ENCODE measurements around the gene OR52L1. TPM values are rescaled to one million over a fixed set of nuclear protein-coding genes. Genes with fewer than 3 reads are reported as not detected.
"Not testable (repeated sequence)": the region's sequence is repeated elsewhere in the genome, so short reads cannot be mapped to it uniquely, and the experiment has no call there.

Gene OR52L1
- not detected for total RNA-seq

- DNase-seq, result no peak
These were observed at the start of gene OR52L1 for GRCh38 chr11:5986885-5987284. OR52L1 (minus strand) TSS chr11:5986985; CDS start chr11:5986930, 55 bp downstream.

- DNase-seq, result no peak
These were observed 44.1 kb upstream of the OR52L1 start, which contains the start of gene OR56A1 for GRCh38 chr11:6030708-6031405. OR56A1 (minus strand) TSS chr11:6030758; CDS start chr11:6027692, 3,066 bp downstream.

- no peak for DNase-seq
These were observed 40.7 kb upstream of the OR52L1 start for GRCh38 chr11:6027501-6027900.

GRCh38 chr11:6025056-6025455, 38.3 kb upstream of the OR52L1 start:
- DNase-seq, result no peak

- peak; percentile 38 for DNase-seq
These were observed 36.2 kb upstream of the OR52L1 start for GRCh38 chr11:6022956-6023355.

GRCh38 chr11:6013042-6013441, 26.3 kb upstream of the OR52L1 start:
- no peak for DNase-seq

GRCh38 chr11:6012035-6012668, 25.4 kb upstream of the OR52L1 start:
- DNase-seq, result no peak

- no peak for DNase-seq
These were observed 20.1 kb upstream of the OR52L1 start, which contains the start of gene OR56A4 for GRCh38 chr11:6006846-6007245. OR56A4 (minus strand) TSS chr11:6006946; CDS start chr11:6002992, 3,954 bp downstream.

- DNase-seq, result no peak
These were observed 19.6 kb upstream of the OR52L1 start for GRCh38 chr11:6006395-6006794.

GRCh38 chr11:6002202-6002699, 15.5 kb upstream of the OR52L1 start:
- DNase-seq, result no peak

- no peak for DNase-seq
These were observed 8.0 kb upstream of the OR52L1 start for GRCh38 chr11:5994791-5995190.

- peak; percentile 2 for DNase-seq
These were observed 5.9 kb upstream of the OR52L1 start for GRCh38 chr11:5992604-5993251.

GRCh38 chr11:5992150-5992549, 5.4 kb upstream of the OR52L1 start:
- no peak for DNase-seq

- no peak for DNase-seq
These were observed 2.4 kb upstream of the OR52L1 start for GRCh38 chr11:5989203-5989602.

GRCh38 chr11:5983443-5983842, 3.3 kb downstream of the OR52L1 start:
- DNase-seq, result no peak

GRCh38 chr11:5973530-5973929, 13.3 kb downstream of the OR52L1 start:
- no peak for DNase-seq

- no peak for DNase-seq
These were observed 18.4 kb downstream of the OR52L1 start, which contains the start of gene OR56A5 for GRCh38 chr11:5968394-5968793. OR56A5 (minus strand) TSS chr11:5968494; CDS start chr11:5968494, 0 bp downstream.

- DNase-seq, result no peak
These were observed 19.1 kb downstream of the OR52L1 start for GRCh38 chr11:5967708-5968107.

GRCh38 chr11:5966958-5967357, 19.8 kb downstream of the OR52L1 start:
- DNase-seq, result no peak

GRCh38 chr11:5960704-5961320, 26.0 kb downstream of the OR52L1 start:
- not testable (repeated sequence) for DNase-seq

GRCh38 chr11:5955586-5955985, 31.2 kb downstream of the OR52L1 start:
- DNase-seq, result no peak

- DNase-seq, result no peak
These were observed 44.8 kb downstream of the OR52L1 start, which contains the start of gene OR56A3 for GRCh38 chr11:5941951-5942350. OR56A3 (plus strand) TSS chr11:5942251; CDS start chr11:5947347, 5,096 bp downstream.
